C4-2B (cell line): ENCODE data around the gene MED13.

Source experiments
- H3K27ac ChIP-seq: fragments of 450-650 bp; 2 replicates; pipeline ENCODE4 v1.5.1; 2017
- ZFX ChIP-seq: fragments of 450-650 bp; IDR thresholded peaks from 2 replicates; pipeline ENCODE4 v1.6.1; 2017
- TF ChIP-seq, protein P1 (sequence below): fragments of 450-650 bp; conservative IDR thresholded peaks from 2 replicates; pipeline ENCODE4 v1.5.1; 2017; ENCODE audit warnings: mild to moderate bottlenecking

MED13 gene

DNA sequence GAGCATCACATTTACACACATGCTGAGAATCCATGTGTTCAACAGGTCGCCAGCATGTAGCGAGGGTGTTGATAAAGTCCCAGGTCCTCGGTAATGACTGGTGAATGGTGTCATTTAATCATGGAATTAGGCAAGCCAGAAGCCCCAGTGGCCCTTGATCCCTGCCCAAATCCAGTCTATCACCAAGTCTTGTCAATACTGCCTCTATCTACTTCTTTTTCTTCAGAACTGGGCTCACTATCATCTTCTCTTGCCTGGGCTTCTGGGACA lies 31.3 kb upstream of the MED13 start:
- TF ChIP-seq, protein P1, sequence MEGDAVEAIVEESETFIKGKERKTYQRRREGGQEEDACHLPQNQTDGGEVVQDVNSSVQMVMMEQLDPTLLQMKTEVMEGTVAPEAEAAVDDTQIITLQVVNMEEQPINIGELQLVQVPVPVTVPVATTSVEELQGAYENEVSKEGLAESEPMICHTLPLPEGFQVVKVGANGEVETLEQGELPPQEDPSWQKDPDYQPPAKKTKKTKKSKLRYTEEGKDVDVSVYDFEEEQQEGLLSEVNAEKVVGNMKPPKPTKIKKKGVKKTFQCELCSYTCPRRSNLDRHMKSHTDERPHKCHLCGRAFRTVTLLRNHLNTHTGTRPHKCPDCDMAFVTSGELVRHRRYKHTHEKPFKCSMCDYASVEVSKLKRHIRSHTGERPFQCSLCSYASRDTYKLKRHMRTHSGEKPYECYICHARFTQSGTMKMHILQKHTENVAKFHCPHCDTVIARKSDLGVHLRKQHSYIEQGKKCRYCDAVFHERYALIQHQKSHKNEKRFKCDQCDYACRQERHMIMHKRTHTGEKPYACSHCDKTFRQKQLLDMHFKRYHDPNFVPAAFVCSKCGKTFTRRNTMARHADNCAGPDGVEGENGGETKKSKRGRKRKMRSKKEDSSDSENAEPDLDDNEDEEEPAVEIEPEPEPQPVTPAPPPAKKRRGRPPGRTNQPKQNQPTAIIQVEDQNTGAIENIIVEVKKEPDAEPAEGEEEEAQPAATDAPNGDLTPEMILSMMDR: no peak
- TF ChIP-seq ZFX: no peak
- no peak overlapping the region for H3K27ac ChIP-seq

DNA sequence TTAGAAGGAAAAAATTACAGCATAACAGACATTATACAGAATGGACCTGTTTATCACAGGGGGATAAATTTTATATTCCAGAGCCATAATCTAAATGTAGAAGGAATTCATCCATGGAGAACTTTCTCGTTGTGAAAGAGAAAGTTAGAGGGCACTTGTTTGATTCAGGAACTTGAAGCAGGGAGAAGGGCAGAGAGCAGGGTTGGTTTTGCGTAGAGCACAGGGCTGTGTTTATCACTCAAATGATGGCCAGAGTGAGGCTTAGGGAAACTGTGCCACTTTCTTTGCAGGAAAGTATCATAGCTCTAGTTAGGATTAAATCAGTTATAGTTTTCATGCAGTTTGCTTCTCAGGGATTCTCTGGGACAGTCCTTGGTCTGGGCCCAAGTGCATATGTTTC lies 29.1 kb upstream of the MED13 start:
- no peak overlapping the region for H3K27ac ChIP-seq
- no peak for TF ChIP-seq ZFX
- TF ChIP-seq, protein P1: no peak

DNA sequence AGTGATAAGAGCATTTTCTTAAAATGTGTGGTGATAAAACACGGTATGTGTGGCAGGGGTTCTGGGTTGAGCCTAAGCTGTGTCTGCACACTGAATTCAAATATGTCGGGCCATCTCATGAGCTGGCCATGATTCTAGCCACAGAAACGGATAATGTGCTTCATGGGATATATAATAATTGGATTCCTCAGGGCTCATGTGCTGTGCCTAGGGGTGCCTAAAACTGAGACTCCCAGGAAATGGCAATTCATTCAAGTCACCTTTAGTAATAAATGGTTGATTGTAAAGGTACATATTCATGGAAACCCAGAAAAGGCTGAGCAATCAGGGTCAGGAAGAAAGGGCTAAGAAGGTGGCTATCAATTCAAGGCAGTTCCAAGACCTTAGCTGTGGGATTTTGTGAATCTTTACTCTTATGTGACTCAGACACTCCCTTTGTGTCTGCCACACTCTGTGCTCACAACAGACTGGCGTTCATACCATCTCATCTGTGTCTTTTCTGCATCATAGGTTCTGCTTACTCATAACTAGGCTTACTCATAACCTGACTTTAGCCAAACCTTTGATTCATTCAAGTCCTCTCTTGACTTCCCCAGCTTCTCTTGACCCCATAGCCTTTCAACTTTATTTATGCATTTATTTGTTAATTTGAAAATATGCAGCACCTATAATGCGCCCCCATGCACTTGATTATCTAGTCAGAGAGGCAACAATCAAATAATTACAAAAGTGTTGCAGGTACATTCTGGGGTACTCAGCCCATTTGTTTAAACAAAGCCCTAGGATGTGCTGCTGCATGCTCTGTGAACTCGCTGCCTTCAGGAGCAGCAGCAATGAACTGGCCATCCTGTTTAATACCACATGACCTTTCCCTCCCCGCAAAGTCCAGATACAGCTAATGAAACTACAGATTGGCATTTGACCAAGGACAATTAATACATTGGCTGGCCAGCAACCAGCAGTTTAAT lies 28.4 kb upstream of the MED13 start:
- TF ChIP-seq ZFX: no peak
- TF ChIP-seq, protein P1: no peak
- H3K27ac ChIP-seq: no peak overlapping the region

DNA sequence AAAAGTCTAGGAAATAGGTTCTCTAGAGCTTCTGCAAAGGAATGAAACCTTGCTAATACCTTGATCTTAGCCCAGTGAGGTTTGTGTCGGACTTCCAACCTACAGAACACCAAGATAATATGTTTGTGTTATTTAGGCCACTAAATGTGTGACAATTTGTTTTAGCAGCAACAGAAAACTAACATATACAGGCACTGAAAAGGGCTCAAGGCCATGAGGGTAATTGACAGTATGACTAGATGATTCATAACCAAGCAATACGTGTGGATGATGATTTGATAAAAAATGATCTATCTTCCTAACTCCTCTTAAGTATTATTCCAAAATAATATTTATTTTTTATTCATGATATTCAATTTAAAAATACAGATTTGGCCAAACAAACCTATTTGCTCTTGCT lies 27.7 kb upstream of the MED13 start:
- no peak overlapping the region for H3K27ac ChIP-seq
- TF ChIP-seq, protein P1: no peak
- TF ChIP-seq ZFX: no peak

DNA sequence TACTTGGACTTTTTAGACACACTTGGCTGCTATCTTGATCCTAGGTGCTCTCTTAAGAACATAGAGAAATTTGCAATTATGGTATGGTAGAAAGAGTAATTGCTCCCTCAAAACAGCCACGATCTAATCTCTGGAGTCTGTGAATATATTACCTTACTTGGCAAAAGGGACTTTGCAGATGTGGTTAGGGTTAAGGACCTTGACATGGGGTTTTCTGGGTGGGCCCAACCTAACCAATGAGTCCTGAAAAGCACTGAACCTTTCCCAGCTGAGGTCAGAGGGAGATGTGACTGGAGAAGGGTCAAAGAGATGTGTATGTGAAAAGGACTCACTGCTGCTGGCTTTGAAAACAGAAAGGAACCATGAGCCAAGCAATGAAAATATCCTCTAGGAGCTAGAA lies 26.7 kb upstream of the MED13 start:
- H3K27ac ChIP-seq: no peak overlapping the region
- no peak for TF ChIP-seq ZFX
- TF ChIP-seq, protein P1: no peak

DNA sequence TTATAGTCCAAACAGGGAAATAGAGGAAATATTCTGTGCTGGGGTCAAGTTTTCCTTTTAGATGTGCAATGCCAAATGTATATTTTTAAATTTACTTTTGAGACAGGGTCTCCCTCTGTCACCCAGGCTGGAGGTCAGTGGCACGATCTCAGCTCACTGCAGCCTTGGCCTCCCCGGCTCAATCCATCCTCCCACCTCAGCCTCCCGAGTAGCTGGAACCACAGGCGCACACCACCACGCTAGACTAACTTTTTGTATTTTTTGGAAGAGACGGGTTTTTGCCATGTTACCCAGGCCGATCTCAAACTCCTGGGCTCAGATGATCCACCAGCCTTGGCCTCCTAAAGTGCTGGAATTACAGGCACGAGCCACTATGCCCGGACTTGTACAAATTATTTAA lies 25.8 kb upstream of the MED13 start:
- no peak for TF ChIP-seq ZFX
- TF ChIP-seq, protein P1: no peak
- H3K27ac ChIP-seq: no peak overlapping the region

DNA sequence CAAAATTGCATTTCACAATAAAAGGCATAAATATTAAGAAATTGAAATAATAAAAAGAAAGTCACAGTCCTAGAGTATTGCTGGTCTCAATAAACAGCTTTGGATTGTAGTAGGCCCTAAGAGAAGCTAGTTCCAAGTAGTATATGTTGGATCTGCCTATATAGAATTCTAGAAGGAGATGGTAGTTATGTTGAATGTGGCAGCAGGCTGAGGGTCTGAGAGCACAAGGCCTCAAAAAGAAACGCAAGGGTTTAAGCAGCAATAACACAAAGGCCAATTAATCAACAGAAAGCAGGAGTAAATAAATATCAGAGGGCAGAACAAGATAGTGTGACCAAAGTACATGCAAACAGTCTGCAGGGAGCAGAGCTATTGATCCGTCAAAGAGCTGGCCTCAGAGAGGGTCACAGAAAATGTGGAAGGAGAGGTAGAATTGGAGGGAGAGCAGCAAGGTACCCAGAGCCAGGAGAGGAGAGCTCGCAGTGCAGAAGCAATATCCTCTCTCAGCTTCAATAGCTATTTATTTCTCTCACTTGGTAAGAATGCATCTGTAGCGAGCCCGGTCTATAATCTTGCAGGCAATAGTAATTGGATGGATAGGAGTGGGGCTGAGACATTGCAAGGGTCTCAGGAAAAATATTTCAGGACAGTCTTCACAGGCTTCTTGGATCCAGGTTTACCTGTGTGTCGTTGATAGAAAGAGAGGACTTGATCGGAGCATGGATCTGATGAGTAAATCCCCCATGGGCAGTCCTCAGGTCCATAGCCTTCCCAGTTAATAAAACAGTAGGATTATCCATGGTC lies 25.1 kb upstream of the MED13 start:
- H3K27ac ChIP-seq: no peak overlapping the region
- no peak for TF ChIP-seq ZFX
- TF ChIP-seq, protein P1: no peak
